SJSA1 (cell line): ENCODE measurements around the gene SFI1. TPM values are rescaled to one million over a fixed set of nuclear protein-coding genes. Genes with fewer than 3 reads are reported as not detected.

Source experiments
- DNase-seq, 2 experiments: peaks; one replicate each; pipeline ENCODE4 v3.0.0-alpha.2; 2015 to 2020; ENCODE audit warnings: low spot score in 2 of 2, low read depth in 1 of 2
- H3K27ac ChIP-seq: fragments of 250-450 bp; sonication (Bioruptor Pico); 2 replicates; pipeline ENCODE4 v1.5.1; 2020; ENCODE audit warnings: mild to moderate bottlenecking, moderate library complexity
- H3K27me3 ChIP-seq: fragments of 250-450 bp; sonication (Bioruptor Pico); replicated peaks from 2 replicates; pipeline ENCODE4 v1.5.1; 2020; ENCODE audit warnings: mild to moderate bottlenecking, moderate library complexity
- H3K36me3 ChIP-seq: fragments of 250-450 bp; sonication (Bioruptor Pico); 2 replicates; pipeline ENCODE4 v1.5.1; 2020; ENCODE audit warnings: mild to moderate bottlenecking
- H3K4me1 ChIP-seq: fragments of 250-450 bp; sonication (Bioruptor Pico); replicated peaks from 2 replicates; pipeline ENCODE4 v1.6.1; 2021; ENCODE audit warnings: mild to moderate bottlenecking
- H3K4me3 ChIP-seq: fragments of 250-450 bp; sonication (Bioruptor Pico); 2 replicates; pipeline ENCODE4 v1.5.1; 2020; ENCODE audit warnings: mild to moderate bottlenecking
- H3K9me3 ChIP-seq: fragments of 250-450 bp; sonication (Bioruptor Pico); replicated peaks from 2 replicates; pipeline ENCODE4 v1.5.1; 2020; ENCODE audit warnings: mild to moderate bottlenecking
- total RNA-seq: library from RNA; depleted of rRNA; stranded (reverse); fragments of >200 nt; shearing (Covaris generic); gene quantifications from 2 replicates; pipeline ENCODE4 v1.2.3, GENCODE V29; 2014

Gene SFI1
- total RNA-seq, 1 experiment from 2014 or later: 8.5 TPM

GRCh38 chr22:31595271-31595670 is 98.9 kb downstream of the SFI1 start:
- no peaks in the 10 kb centered on the region for H3K27me3 ChIP-seq

GRCh38 chr22:31602259-31602952 is 106.1 kb downstream of the SFI1 start:
- H3K27me3 ChIP-seq: no peaks in the 10 kb centered on the region
- DNase-seq: peak; percentile 85 to 87
- H3K27ac ChIP-seq: peak overlapping the region; percentile 65
- no peaks in the 10 kb centered on the region for H3K9me3 ChIP-seq
- H3K4me1 ChIP-seq: peaks cover 18% of the 10 kb centered on the region
- H3K36me3 ChIP-seq: peaks cover 10% of the 10 kb centered on the region; the same call in 1 of the 2 replicates
- H3K4me3 ChIP-seq: no peak overlapping the region

More at GRCh38 chr22:31595271-31595670, 98.9 kb downstream of the SFI1 start:
- no peaks in the 10 kb centered on the region for H3K4me1 ChIP-seq
- H3K36me3 ChIP-seq: no peaks in the 10 kb centered on the region
- no peak overlapping the region for H3K4me3 ChIP-seq
- H3K27ac ChIP-seq: no peak overlapping the region
- no peaks in the 10 kb centered on the region for H3K9me3 ChIP-seq
- no peak for DNase-seq

- H3K27me3 ChIP-seq: no peaks in the 10 kb centered on the region
- no peak overlapping the region for H3K4me3 ChIP-seq
- peaks cover 18% of the 10 kb centered on the region for H3K4me1 ChIP-seq
- H3K27ac ChIP-seq: peak overlapping the region; percentile 65; the same call in 1 of the 2 replicates
- no peak for DNase-seq
- H3K36me3 ChIP-seq: peaks cover 10% of the 10 kb centered on the region; the same call in 1 of the 2 replicates
- H3K9me3 ChIP-seq: no peaks in the 10 kb centered on the region
Measured at GRCh38 chr22:31603081-31603525, 106.8 kb downstream of the SFI1 start.

- Histone ChIP-seq H3K27me3 (no peaks in the 10 kb centered on the region), H3K4me3 (no peak overlapping the region), H3K4me1 (peaks cover 18% of the 10 kb centered on the region), H3K27ac (no peak overlapping the region), H3K9me3 (no peaks in the 10 kb centered on the region), H3K36me3 (peaks cover 10% of the 10 kb centered on the region; the same call in 1 of the 2 replicates)
- DNase-seq: no peak
Measured at GRCh38 chr22:31603574-31603973, 107.2 kb downstream of the SFI1 start.

- H3K27me3 ChIP-seq: no peaks in the 10 kb centered on the region
- no peak overlapping the region for H3K27ac ChIP-seq
Measured at GRCh38 chr22:31604137-31604705, 107.9 kb downstream of the SFI1 start.

DNA sequence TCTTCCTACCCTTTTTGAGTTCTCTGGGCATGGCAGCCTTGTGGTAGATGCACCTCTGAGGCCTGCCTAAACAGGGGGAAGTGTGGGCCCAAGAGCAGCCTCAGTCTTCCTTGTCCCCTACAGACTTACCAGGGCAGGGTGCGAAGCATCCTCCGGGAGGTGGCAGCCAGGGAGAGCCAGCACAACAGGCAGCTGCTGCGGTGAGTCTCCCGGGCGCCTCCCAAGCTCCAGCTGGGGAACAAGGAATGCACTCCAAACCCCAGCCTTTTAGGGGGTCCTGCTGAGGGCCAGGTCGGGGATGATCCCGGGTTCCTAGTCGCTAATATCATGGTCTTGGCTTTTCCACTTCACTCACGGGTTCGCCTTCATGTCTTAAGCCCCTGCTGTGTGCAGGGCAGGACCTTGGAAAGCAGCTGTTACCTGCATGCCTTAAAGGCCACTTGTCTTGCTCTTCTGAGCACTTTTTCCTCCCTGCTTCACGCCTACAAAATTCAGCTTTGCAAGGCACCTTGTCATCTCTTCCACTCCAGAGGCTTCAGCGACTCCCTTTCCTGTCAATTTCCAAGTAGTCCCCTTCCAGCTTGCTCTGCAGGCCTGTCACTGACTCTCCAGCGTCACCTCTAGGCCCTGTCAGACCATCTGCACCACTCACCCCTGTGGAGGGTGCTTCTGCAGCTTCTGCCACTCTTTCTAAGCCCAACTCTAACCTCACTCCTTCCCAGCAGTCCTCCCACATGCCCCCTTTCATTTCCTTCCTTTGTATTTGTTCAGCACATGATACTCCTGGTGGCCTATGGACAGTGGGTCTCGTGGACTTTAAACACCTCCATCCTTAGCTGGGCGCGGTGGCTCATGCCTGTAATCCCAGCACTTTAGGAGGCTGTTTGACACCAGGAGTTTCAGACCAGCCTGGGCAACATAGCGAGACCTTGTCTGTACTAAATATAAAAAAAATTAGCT is 108.7 kb downstream of the SFI1 start:
- Histone ChIP-seq H3K27me3 (no peaks in the 10 kb centered on the region), H3K9me3 (no peaks in the 10 kb centered on the region), H3K4me3 (no peak overlapping the region), H3K4me1 (peaks cover 18% of the 10 kb centered on the region), H3K36me3 (peaks cover 12% of the 10 kb centered on the region; the same call in 1 of the 2 replicates), H3K27ac (no peak overlapping the region)
- no peak for DNase-seq

More at GRCh38 chr22:31604137-31604705, 107.9 kb downstream of the SFI1 start:
- Histone ChIP-seq H3K4me1 (peaks cover 18% of the 10 kb centered on the region), H3K4me3 (no peak overlapping the region), H3K36me3 (peaks cover 10% of the 10 kb centered on the region; the same call in 1 of the 2 replicates), H3K9me3 (no peaks in the 10 kb centered on the region)
- DNase-seq: no peak

DNA sequence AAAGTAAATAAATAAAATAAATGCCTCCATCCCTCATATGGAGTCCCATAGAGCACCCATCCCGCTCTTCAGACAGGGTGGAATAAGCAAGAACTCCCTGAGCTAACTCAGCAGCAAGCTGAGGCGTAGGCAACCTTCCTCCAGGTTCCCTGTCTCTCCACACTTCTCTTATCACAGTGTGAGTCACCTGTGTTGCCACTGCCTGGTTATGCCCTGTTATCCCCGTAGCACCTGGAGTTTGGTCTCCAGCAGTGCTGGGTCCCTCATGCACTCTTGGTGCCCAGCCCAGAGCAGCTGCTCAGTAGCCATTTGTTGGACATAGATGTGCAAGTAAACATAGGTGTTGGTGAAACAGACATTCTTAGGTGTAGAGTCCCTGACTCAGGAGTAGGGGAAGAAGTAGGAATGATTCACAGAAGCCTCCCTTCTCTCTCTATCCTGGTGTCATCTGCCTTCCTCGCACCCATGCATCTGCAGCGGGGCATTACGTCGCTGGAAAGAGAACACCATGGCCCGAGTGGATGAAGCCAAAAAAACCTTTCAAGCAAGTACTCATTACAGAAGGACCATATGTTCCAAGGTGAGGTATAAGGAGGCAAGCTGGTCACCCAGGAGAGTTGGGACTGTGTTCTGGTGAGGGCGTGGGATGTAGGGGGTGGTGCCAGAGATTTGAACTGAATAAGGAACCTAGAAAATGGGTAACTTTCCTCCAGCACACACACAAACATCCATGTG is 109.7 kb downstream of the SFI1 start:
- Histone ChIP-seq H3K36me3 (peaks cover 13% of the 10 kb centered on the region; the same call in 1 of the 2 replicates), H3K9me3 (no peaks in the 10 kb centered on the region), H3K4me3 (no peak overlapping the region), H3K27ac (no peak overlapping the region), H3K4me1 (peaks cover 18% of the 10 kb centered on the region), H3K27me3 (no peaks in the 10 kb centered on the region)
- DNase-seq: no peak

DNA sequence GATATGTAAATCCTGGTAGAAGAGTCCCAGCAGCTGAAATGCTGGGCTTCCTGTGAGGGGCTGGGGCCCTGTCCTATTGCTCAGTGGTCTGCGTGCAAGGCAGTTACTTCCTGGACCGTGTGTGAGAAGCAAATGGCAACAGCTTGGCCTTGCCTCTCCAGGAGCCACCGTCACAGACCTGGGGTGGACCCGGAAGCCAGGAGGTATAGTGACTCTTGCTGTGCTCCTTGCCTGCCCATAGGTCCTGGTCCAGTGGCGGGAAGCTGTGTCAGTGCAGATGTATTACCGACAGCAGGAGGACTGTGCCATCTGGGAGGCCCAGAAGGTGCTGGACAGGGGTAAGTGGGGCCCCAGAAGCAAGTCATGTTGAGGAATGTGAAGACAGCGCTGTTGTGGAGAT is 111.4 kb downstream of the SFI1 start:
- peaks cover 7% of the 10 kb centered on the region for H3K4me1 ChIP-seq
- DNase-seq: no peak
- H3K4me3 ChIP-seq: no peak overlapping the region
- no peaks in the 10 kb centered on the region for H3K27me3 ChIP-seq
- H3K36me3 ChIP-seq: peaks cover 13% of the 10 kb centered on the region
- H3K9me3 ChIP-seq: no peaks in the 10 kb centered on the region
- no peak overlapping the region for H3K27ac ChIP-seq

DNA sequence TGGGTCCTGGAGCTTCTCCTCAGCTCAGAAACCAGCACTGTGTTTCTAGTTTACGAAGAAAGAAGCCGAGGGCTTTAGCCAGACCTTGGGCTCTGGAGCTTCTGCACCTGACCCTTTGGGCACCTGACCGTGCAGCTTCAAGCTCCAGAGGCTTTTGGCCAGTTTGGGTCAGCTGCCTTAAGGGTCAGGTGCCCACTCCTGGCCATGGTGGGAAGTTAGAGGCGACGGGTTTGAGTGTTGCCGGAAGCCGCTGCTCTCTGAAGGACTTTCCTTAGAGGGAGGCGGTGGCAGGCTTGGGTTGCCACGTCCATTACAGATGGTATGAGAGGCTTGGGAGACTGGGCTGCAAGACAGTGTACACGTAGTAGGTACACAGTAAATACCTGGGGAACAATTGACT is 113.4 kb downstream of the SFI1 start:
- no peaks in the 10 kb centered on the region for H3K9me3 ChIP-seq
- H3K27ac ChIP-seq: no peak overlapping the region
- no peaks in the 10 kb centered on the region for H3K4me1 ChIP-seq
- no peak overlapping the region for H3K4me3 ChIP-seq
- DNase-seq: no peak
- H3K27me3 ChIP-seq: no peaks in the 10 kb centered on the region
- H3K36me3 ChIP-seq: peaks cover 3% of the 10 kb centered on the region; the same call in 1 of the 2 replicates

DNA sequence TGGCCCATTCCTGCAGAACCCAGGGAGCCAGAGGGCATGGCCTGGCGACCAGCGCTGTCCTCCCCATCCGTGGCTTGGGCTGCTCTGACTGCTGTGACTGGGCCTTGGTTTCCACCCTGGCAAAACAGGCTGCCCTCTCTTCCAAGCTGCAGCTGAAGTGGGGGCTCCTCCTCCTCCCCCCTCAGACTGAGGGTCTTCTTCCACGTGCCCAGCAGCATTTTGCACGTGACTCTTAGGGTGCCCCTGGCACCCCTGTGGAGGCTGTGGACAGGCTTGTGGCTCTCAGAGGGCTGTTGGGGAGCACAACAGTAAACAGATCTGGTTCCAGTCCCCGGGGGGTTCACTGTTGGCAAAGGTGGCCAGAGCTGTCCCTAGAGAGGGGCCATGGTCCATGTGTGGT is 114.3 kb downstream of the SFI1 start:
- no peak for DNase-seq
- no peak overlapping the region for H3K4me3 ChIP-seq
- H3K9me3 ChIP-seq: no peaks in the 10 kb centered on the region
- H3K27ac ChIP-seq: no peak overlapping the region
- H3K4me1 ChIP-seq: no peaks in the 10 kb centered on the region
- no peaks in the 10 kb centered on the region for H3K27me3 ChIP-seq
- peaks cover 3% of the 10 kb centered on the region; the same call in 1 of the 2 replicates for H3K36me3 ChIP-seq

DNA sequence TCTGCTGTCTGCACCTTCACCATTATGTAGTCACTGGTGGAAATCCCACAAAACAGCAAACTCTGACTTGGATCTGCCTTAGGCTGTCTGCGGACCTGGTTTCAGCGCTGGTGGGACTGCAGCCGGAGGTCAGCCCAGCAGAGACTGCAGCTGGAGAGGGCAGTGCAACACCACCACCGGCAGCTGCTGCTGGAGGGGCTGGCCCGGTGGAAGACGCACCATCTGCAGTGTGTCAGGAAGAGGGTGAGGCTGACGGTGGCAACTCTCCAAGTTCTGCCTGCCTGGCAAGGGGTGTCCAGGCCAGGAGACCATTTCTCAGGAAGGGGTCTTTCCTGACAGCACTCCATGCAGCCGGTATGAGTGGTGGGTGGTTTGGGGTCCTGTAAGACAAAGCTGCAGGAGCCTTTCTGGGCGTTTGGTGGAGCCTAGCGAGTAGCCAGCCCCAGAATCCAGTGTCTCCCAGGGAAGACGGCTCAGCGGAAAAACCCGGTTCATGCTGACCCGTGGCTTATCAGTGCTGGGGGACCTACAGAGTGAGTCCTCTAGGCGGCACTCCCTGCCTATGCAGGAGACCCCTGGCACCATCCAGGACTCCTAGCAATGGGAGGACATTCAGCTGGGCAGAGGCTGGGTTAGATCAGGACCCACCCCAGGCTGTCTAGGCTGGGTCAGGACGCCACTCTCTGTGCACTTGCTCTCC is 114.9 kb downstream of the SFI1 start:
- Histone ChIP-seq H3K4me3 (no peak overlapping the region), H3K36me3 (peaks cover 3% of the 10 kb centered on the region; the same call in 1 of the 2 replicates), H3K27ac (no peak overlapping the region), H3K9me3 (no peaks in the 10 kb centered on the region), H3K27me3 (no peaks in the 10 kb centered on the region), H3K4me1 (no peaks in the 10 kb centered on the region)
- no peak for DNase-seq

- Histone ChIP-seq H3K36me3 (peaks cover 12% of the 10 kb centered on the region), H3K27ac (no peak overlapping the region), H3K27me3 (no peaks in the 10 kb centered on the region), H3K4me1 (no peaks in the 10 kb centered on the region), H3K9me3 (no peaks in the 10 kb centered on the region), H3K4me3 (no peak overlapping the region)
- no peak for DNase-seq
Measured at GRCh38 chr22:31612891-31613285, 116.6 kb downstream of the SFI1 start.
